ENCODE data around the gene LIG1. TPM values are rescaled to one million over a fixed set of nuclear protein-coding genes. Genes with fewer than 3 reads are reported as not detected.

LIG1 gene
- total RNA-seq, 1 donor from 2014 or later, result 17.0 TPM

DNA sequence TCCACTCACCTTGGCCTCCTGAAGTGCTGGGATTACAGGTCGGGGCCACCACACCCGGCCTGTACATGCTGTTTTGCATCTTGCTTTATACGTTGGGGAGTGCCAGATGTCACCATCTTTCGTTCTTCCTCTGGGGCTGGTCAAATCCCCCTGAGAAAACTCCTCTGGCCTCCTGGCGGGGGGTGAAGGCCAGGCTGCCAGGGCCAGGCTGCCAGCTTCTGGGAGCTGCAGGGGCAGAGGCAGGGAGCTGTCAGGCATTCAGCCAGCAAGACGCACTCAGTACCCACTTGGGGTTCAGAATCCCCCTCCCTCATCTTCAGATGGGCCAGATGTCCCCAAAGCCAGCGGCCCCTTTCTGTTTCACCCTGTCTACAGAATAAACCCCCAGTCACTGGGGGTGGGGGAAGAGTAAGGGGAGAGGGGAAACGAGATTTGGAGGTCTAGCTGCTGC lies 16.4 kb upstream of the LIG1 start:
- Mint-ChIP-seq H3K36me3 (ENCODE audit: low read depth) (peaks cover 10% of the 10 kb centered on the region), H3K9me3 (ENCODE audit: low read depth) (peaks cover 6% of the 10 kb centered on the region), H3K4me1 (ENCODE audit: low read depth) (peaks cover 4% of the 10 kb centered on the region), H3K27ac (ENCODE audit: unreplicated experiment) (no peak overlapping the region), H3K4me3 (ENCODE audit: unreplicated experiment) (no peak overlapping the region), H3K27me3 (ENCODE audit: low read depth) (no peaks in the 10 kb centered on the region)
- peak; percentile 34 for DNase-seq (ENCODE audit: low spot score)
- TF ChIP-seq, protein P1, sequence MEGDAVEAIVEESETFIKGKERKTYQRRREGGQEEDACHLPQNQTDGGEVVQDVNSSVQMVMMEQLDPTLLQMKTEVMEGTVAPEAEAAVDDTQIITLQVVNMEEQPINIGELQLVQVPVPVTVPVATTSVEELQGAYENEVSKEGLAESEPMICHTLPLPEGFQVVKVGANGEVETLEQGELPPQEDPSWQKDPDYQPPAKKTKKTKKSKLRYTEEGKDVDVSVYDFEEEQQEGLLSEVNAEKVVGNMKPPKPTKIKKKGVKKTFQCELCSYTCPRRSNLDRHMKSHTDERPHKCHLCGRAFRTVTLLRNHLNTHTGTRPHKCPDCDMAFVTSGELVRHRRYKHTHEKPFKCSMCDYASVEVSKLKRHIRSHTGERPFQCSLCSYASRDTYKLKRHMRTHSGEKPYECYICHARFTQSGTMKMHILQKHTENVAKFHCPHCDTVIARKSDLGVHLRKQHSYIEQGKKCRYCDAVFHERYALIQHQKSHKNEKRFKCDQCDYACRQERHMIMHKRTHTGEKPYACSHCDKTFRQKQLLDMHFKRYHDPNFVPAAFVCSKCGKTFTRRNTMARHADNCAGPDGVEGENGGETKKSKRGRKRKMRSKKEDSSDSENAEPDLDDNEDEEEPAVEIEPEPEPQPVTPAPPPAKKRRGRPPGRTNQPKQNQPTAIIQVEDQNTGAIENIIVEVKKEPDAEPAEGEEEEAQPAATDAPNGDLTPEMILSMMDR (IDR thresholded peaks at IDR 0.05), result no peak

DNA sequence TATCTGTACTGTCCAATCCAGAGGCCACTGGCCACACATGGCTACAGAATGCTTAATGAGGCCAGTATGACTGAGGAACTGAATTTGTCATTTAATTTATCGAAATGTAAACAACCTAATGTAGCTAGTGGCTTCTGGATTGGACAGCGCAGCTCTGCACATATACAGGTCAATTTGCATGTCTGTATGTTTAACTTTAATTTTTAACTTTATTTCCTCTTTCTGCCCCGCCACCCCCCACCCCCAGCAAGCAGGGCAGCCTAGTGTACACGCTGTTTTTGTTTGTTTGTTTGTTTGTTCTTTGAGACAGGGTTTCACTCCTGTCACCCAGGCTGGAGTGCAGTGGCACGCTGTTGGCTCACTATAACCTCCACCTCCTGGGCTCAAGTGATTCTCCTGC lies 15.9 kb upstream of the LIG1 start:
- TF ChIP-seq, protein P1 (IDR thresholded peaks at IDR 0.05), result no peak

DNA sequence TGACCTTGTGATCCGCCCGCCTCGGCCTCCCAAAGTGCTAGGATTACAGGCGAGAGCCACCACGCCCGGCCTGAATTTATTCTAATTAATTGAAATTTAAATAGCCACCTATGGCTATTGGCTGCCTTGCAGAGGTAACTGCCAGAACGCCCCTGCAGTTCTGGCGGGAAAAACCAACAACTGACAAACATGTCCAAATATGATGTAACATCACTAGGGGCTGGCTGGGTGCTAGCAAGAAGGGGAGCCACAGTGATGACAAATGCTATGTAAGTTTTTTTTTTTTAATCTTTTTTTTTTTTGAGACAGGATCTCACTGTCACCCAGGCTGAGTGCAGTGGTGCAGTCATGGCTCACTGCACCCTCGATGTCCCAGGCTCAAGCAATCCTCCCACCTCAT lies 13.2 kb upstream of the LIG1 start:
- no peaks in the 10 kb centered on the region for H3K4me1 Mint-ChIP-seq (ENCODE audit: low read depth)
- H3K36me3 Mint-ChIP-seq (ENCODE audit: low read depth), result peaks cover 13% of the 10 kb centered on the region
- peaks cover 12% of the 10 kb centered on the region for H3K9me3 Mint-ChIP-seq (ENCODE audit: low read depth)
- H3K27me3 Mint-ChIP-seq (ENCODE audit: low read depth), result no peaks in the 10 kb centered on the region
- H3K27ac Mint-ChIP-seq (ENCODE audit: unreplicated experiment), result no peak overlapping the region
- TF ChIP-seq, protein P1 (IDR thresholded peaks at IDR 0.05), result no peak
- DNase-seq (ENCODE audit: low spot score), result no peak
- no peak overlapping the region for H3K4me3 Mint-ChIP-seq (ENCODE audit: unreplicated experiment)

More for the DNA sequence above, 15.9 kb upstream of the LIG1 start:
- peaks cover 11% of the 10 kb centered on the region for H3K9me3 Mint-ChIP-seq (ENCODE audit: low read depth)
- no peaks in the 10 kb centered on the region for H3K27me3 Mint-ChIP-seq (ENCODE audit: low read depth)
- peaks cover 4% of the 10 kb centered on the region for H3K4me1 Mint-ChIP-seq (ENCODE audit: low read depth)
- no peak overlapping the region for H3K4me3 Mint-ChIP-seq (ENCODE audit: unreplicated experiment)
- no peak for DNase-seq (ENCODE audit: low spot score)
- H3K36me3 Mint-ChIP-seq (ENCODE audit: low read depth), result peaks cover 14% of the 10 kb centered on the region
- no peak overlapping the region for H3K27ac Mint-ChIP-seq (ENCODE audit: unreplicated experiment)

DNA sequence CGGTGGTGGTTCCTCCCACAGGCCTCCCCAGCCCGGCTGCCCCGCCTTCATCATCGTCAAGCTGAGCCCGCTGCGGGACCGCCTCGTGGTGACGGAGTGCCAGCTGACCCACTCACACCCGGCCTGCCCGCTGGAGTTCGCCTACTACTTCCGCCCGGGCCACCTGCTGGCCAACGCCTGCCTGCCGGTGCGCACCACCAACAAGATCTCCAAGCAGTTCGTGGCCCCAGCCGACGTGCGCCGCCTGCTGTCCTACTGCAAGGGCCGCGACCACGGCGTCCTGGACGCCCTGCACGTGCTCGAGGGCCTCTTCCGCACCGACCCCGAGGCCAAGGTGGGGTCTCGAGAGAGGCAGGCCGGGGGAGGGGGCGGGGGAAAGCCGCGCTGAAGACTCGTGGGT lies 12.3 kb upstream of the LIG1 start:
- Mint-ChIP-seq H3K9me3 (ENCODE audit: low read depth) (peaks cover 12% of the 10 kb centered on the region), H3K4me1 (ENCODE audit: low read depth) (no peaks in the 10 kb centered on the region), H3K27ac (ENCODE audit: unreplicated experiment) (no peak overlapping the region), H3K27me3 (ENCODE audit: low read depth) (no peaks in the 10 kb centered on the region), H3K36me3 (ENCODE audit: low read depth) (peaks cover 13% of the 10 kb centered on the region), H3K4me3 (ENCODE audit: unreplicated experiment) (no peak overlapping the region)
- TF ChIP-seq, protein P1 (IDR thresholded peaks at IDR 0.05), result peak; percentile 23
- no peak for DNase-seq (ENCODE audit: low spot score)

DNA sequence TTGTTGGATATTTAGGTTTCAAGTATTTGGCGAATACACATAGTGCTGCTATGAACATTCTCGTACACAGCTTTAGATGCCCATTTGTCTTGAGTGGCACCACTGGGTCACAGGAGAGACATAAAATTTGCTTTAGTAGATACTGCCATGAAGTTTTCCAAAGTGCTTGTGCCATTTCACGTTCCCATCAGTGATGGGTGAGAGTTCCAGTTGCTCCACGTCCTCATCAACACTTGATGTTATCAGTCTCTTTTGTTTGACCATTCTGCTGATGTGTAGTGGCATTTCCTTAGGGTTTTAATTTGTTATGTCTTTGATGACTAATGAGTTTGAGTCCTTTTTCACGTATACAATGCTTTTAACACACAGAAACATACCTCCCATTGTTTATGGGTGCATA lies 11.4 kb upstream of the LIG1 start:
- H3K9me3 Mint-ChIP-seq (ENCODE audit: low read depth), result peaks cover 12% of the 10 kb centered on the region
- TF ChIP-seq, protein P1 (IDR thresholded peaks at IDR 0.05), result no peak
- H3K27me3 Mint-ChIP-seq (ENCODE audit: low read depth), result no peaks in the 10 kb centered on the region
- peaks cover 13% of the 10 kb centered on the region for H3K36me3 Mint-ChIP-seq (ENCODE audit: low read depth)
- no peak overlapping the region for H3K27ac Mint-ChIP-seq (ENCODE audit: unreplicated experiment)
- DNase-seq (ENCODE audit: low spot score), result no peak
- no peaks in the 10 kb centered on the region for H3K4me1 Mint-ChIP-seq (ENCODE audit: low read depth)
- no peak overlapping the region for H3K4me3 Mint-ChIP-seq (ENCODE audit: unreplicated experiment)
